ENCODE data around the gene KIAA1755.

Gene KIAA1755

GRCh38 chr20:38202153-38202981 lies 58.2 kb downstream of the KIAA1755 start:
- DNase-seq: no peak

DNA sequence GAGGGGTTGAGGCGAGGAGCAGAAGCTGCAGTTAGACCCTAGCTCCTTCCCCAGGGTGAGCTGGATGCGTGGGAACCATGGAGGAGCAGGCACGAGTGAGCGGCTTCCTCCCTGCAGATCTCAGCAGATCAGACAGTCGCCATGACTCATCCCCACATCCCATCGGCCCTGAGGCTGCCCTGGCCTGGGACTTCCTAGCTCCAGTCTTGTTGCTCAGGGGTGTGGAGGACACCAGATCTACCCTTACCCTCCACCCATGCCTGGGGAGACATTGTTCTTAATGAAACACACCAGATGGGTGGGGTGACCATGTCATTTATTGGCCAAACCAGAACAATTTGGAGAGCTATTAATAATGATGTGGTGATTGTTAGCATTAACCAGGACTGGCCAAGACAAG lies 59.2 kb downstream of the KIAA1755 start:
- DNase-seq: no peak

DNA sequence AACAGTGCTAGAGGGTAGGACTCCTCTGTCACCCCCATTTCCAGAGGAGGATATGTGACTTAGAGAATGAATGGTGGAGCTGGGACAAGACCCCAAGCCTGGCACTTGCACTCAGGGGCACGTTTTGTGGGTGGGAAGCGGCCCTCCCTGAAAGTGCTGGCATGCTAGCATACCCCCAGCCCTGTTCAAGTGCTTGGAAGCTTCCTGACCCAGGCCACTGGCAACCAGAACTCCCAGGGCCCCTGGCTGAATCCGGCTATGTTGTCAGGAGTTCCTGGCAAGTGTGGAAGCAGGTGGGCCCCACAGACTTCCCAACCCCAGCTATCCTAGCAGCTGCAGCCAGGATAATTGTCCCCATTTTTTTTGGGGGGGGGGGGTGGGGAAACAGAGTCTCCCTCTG lies 59.9 kb downstream of the KIAA1755 start:
- no peak for DNase-seq

GRCh38 chr20:38199501-38200390 lies 60.8 kb downstream of the KIAA1755 start:
- no peak for DNase-seq

DNA sequence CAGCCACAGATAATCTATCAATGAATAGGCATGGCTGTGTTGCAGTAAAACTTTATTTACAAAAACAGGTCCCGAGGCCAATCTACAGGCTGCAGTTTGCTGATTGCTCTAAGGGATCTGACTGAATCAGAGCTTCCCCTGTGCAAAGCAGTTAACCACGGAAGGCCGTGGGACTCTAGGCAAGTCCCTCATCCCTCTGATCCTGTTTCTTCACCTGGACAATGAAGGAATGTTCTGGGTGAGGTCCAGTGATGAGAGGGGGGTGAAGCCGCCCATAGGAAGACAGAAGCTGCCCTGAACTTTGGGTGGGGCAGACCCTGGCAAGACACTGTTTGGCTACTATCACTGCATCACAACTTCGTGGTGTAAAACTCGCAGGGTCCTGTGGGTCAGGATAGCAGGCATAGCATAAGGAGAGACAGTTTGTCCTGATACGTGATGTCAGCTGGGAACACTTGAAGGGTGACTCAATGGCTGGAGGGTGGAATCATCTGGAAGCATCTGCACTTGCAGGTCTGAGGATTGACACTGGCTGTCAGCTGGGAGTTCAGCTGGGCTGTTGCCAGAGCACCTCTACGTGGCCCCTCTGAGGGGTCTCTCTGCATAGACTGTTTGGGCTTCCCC lies 62.2 kb downstream of the KIAA1755 start:
- no peak for DNase-seq

GRCh38 chr20:38197619-38198018 lies 62.9 kb downstream of the KIAA1755 start:
- DNase-seq: no peak

DNA sequence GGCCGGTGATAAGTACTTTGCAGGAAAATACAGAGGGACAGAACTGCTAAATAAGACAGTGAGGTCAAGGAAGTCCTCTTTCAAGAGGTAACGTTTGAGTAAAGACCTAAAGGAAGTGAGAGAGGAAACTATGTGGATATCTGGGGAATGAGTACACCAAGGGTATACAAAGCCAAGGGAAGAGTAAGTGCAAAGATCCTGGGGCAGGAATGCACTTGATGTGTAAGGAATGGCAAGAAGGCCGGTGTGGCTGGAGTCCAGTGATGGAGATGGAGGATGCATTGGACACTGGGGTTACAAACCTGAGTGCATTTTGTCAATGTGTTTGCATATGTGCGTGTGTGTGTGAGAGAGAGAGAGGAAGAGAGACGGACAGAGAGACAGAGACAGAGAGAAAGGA lies 63.3 kb downstream of the KIAA1755 start:
- DNase-seq: no peak

GRCh38 chr20:38196592-38196991 lies 63.9 kb downstream of the KIAA1755 start:
- no peak for DNase-seq

DNA sequence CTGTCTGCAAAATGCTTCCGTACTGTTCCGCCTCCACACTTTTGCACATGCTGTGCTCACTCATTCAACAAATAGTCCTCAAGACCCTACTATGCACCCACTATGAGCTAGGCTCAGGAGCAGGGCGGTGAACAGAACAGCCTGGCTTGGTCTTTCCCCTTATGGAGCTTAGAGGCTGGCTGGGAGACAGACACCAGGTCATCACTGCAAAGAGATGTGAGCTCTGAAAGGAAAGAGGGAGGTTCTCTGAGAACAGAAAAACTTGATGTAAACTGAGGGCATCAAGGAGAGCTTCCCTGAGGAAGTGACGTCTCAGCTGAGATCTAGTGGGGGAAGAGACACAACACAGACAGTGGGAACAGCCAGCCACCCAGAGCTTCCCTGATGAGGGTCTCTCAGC lies 64.5 kb downstream of the KIAA1755 start:
- DNase-seq: no peak

DNA sequence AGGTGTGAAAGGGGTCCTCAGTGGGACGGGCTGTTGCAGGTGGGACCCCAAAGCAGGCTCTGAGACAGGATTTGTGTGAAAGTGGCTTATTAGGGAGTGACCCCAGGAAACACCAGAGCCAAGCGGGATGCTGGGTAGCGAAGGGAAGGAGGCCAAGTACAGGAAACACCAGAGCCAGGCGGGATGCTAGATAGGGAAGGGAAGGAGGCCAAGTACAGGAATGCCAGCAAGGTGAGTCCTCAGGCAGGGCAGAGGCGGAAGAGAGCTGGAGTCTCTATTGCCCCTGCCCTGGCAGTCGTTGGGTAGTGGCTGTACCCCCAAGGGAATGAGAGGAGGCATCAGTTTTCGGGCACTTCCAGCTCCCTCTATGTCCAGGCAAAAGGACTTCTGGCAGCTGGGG lies 65.0 kb downstream of the KIAA1755 start:
- no peak for DNase-seq

DNA sequence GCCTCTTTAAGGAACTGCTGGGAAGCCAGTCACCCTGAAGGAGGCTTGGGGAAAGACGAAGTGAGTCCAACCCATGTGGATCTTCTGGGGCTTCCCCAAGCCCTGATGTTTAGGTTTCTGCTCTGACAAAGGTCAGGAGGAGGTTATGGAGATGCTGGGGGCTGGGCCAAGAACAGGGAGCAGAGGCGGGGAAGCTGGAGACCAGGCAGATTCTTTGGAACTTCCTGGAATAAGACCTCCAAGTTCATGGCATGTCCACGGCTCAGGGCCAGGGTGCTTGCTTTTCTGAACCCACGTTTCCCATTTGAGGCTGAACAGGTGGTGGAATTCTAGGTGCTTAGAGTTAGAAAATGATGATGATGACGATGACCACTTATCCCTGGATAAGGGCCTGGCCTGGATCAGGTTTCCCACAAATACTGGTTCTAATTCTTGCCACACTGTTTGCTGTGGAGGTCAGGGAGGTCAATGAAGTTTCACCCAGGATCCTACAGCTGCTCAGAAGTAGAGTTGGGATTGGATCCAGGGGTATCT lies 65.5 kb downstream of the KIAA1755 start:
- no peak for DNase-seq

DNA sequence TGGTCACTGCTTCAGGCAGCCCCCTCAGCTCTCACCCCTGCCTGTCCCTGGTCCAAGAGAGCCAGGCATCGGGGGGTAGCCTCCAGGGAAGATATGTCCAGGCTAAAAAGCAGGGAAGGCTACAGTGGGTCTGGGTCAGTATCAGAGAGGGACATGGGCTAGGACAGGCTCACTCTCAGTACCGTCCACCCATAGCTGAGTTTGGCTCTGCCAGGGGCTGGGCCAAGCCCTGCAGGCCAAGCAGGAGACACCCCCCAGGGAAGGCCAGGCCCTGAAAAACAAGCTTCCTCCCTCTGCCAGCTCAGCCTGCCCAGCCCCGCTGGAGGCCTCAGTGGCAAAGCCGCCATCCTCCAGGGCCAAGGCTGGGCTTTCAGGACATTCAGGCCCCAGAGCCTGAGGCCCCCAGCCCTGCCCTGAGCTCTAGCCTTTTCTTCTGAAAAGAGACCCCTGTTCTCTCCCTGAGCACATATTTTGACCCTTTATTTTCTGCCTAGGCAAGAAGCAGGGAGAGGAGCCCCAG lies 66.9 kb downstream of the KIAA1755 start:
- DNase-seq: no peak

DNA sequence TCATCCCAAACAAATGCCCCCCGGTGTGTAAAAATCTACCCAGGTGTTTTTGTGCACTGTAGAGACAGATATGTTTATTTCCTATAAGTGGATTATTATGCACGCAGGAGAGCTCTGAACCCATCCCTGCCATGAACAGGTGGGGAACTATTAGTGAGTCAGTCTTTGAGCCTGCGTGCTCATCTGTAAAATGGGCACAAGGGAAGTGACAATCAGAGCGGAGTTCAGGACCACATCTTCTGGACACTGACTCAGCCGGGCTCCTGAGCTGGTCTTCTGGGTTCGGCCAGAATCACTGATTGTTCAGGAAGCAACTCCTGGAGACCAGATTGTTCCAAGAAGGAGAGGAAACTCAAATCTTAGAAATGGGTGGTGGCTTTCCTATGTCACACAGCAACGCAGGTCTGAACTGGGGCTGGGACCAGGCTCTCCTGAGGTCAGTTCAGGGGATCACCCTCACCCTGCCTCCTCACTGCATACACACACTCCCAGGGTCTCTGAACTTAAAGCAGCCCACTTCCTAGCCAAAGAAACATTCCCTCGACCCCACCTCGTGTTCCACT lies 68.1 kb downstream of the KIAA1755 start:
- no peak for DNase-seq

- no peak for DNase-seq
Measured at GRCh38 chr20:38191654-38192053, 68.9 kb downstream of the KIAA1755 start.

- no peak for DNase-seq
Measured at GRCh38 chr20:38190936-38191371, 69.6 kb downstream of the KIAA1755 start.

GRCh38 chr20:38190166-38190565 lies 70.4 kb downstream of the KIAA1755 start:
- no peak for DNase-seq

DNA sequence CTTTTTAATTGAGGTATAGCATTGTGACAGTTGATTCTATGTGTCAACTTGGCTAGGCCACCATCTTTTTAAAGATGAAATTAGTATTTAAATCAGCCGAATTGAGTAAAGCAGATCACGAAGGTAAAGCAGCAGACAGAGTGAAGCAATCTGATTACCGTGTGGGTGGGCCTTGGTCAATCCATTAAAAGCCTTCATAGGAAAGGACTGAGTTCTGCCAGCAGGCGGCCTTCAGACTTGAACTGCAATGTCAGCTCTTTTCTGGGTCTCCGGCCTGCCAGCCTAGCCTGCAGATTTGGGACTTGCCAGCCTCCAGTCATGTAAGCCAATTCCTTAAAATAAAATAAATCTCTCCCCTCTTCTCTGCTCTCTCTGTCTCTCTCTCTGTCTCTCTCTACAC lies 73.0 kb downstream of the KIAA1755 start:
- DNase-seq: no peak

GRCh38 chr20:38186788-38187221 lies 73.7 kb downstream of the KIAA1755 start:
- DNase-seq: no peak

DNA sequence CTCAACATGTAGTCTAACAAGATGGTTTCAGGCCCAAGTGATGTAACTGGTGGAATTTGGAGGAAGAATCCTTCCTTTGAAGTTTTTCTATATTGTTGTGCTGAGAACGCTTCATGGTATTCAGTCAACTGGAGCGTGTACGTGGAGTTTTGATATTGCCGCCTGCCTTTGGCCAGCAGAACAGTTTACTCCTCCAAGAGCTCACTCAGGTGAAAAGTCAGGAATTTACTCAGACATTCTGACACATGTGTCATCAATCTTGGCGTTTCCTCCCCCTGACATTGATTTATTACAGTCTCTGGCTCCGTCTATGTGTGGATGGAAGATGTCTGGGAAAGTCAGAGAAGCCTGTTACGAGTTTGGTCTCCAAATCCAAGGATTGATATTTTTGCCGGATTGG lies 76.4 kb downstream of the KIAA1755 start:
- no peak for DNase-seq

- no peak for DNase-seq
Measured at GRCh38 chr20:38181971-38182370, 78.6 kb downstream of the KIAA1755 start.

GRCh38 chr20:38181207-38181801 lies 79.2 kb downstream of the KIAA1755 start:
- no peak for DNase-seq

DNA sequence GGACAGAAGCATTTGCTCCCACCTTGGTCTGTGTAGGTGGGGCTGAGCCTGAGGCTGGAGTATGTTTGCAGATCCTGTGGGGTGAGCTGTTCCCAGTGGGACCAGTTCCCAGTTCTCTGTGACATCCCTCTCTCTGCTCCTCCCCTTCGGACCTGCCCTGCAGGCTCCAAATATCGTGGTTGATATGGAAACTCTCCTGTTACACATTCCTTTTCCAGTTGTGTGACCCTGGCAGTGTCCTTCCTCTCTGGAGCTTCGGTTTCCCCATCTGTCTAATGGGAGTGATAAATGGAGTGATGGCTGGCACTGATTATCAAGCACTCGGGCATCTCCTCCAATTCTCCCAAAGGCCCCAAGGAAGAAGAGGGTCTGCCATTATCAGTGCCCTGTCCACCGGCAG lies 79.8 kb downstream of the KIAA1755 start:
- DNase-seq: no peak

Measured in hippocampal formation (tissue), 2 donors.